HepG2 (cell line): ENCODE results near the gene PPP2R5D. TPM values are rescaled to one million over a fixed set of nuclear protein-coding genes. Genes with fewer than 3 reads are reported as not detected.

ENCODE experiments used
- CBFB ChIP-seq: sonication (generic); formaldehyde crosslinking; IDR thresholded peaks from 2 replicates; pipeline ENCODE4 v1.4.0; 2020; ENCODE audit warnings: missing genetic modification reagents
- CENPBD1 ChIP-seq: sonication (generic); formaldehyde crosslinking; IDR thresholded peaks from 2 replicates; pipeline ENCODE4 v1.8.0; 2022; ENCODE audit warnings: missing genetic modification reagents, low read depth, mild to moderate bottlenecking, borderline replicate concordance
- EP300 ChIP-seq, 3 experiments: sonication (generic) in 1 of 3; formaldehyde crosslinking in 1 of 3; IDR thresholded peaks; 2 replicates each; pipeline versions ENCODE4 v1.5.1 to v1.6.1; 2011 to 2020; ENCODE audit warnings: low read depth in 2 of 3, low read length in 2 of 3, borderline replicate concordance in 1 of 3, improper control_type of control experiment in 1 of 3, mild to moderate bottlenecking in 1 of 3, missing genetic modification reagents in 1 of 3, moderate library complexity in 1 of 3
- MIER3 ChIP-seq: IDR thresholded peaks from 2 replicates; pipeline ENCODE4 v1.6.1; 2016; ENCODE audit warnings: missing compliant biosample characterization, borderline replicate concordance
- MTA3 ChIP-seq: sonication (generic); formaldehyde crosslinking; IDR thresholded peaks from 2 replicates; pipeline ENCODE4 v1.4.0; 2020; ENCODE audit warnings: missing genetic modification reagents
- NAIF1 ChIP-seq: sonication (generic); formaldehyde crosslinking; IDR thresholded peaks from 2 replicates; pipeline ENCODE4 v1.5.0; 2020; ENCODE audit warnings: mild to moderate bottlenecking, missing genetic modification reagents, borderline replicate concordance
- PPARG ChIP-seq: conservative IDR thresholded peaks from 2 replicates; pipeline ENCODE4 v1.6.1; 2016; ENCODE audit warnings: missing biosample characterization, missing genetic modification reagents
- SALL1 ChIP-seq: sonication (generic); formaldehyde crosslinking; IDR thresholded peaks from 2 replicates; pipeline ENCODE4 v1.8.0; 2022; ENCODE audit warnings: mild to moderate bottlenecking, missing genetic modification reagents
- SRSF9 ChIP-seq: fragments of 200-400 bp; formaldehyde crosslinking; IDR thresholded peaks from 2 replicates; pipeline ENCODE4 v1.6.1; 2018; ENCODE audit warnings: borderline replicate concordance, mild to moderate bottlenecking, low read depth, low read length; ENCODE audit not compliant: insufficient read depth, poor library complexity, severe bottlenecking
- ZFP36 ChIP-seq: fragments of 150-350 bp; IDR thresholded peaks from 2 replicates; pipeline ENCODE4 v1.6.1; 2018; ENCODE audit warnings: borderline replicate concordance, low read length, low read depth; ENCODE audit not compliant: partially characterized antibody
- ZFYVE20 ChIP-seq: sonication (generic); formaldehyde crosslinking; IDR thresholded peaks from 2 replicates; pipeline ENCODE4 v1.8.0; 2023; ENCODE audit warnings: low read depth, mild to moderate bottlenecking, moderate library complexity, missing genetic modification reagents, borderline replicate concordance
- ZNF124 ChIP-seq: sonication (generic); formaldehyde crosslinking; IDR thresholded peaks from 2 replicates; pipeline ENCODE4 v1.4.0; 2020; ENCODE audit warnings: missing genetic modification reagents
- ZNF354B ChIP-seq: sonication (generic); formaldehyde crosslinking; IDR thresholded peaks from 2 replicates; pipeline ENCODE4 v1.8.0; 2022; ENCODE audit warnings: mild to moderate bottlenecking, missing genetic modification reagents
- ZNF382 ChIP-seq: sonication (generic); formaldehyde crosslinking; IDR thresholded peaks from 2 replicates; pipeline ENCODE4 v1.5.0; 2020; ENCODE audit warnings: missing genetic modification reagents, mild to moderate bottlenecking, borderline replicate concordance
- ZNF513 ChIP-seq: sonication (generic); formaldehyde crosslinking; conservative IDR thresholded peaks from 2 replicates; pipeline ENCODE4 v1.5.0; 2020; ENCODE audit warnings: missing genetic modification reagents
- ZNF678 ChIP-seq: sonication (generic); formaldehyde crosslinking; IDR thresholded peaks from 2 replicates; pipeline ENCODE4 v1.4.0; 2020; ENCODE audit warnings: mild to moderate bottlenecking, missing genetic modification reagents
- polyA plus RNA-seq, 8 experiments: library from polyadenylated mRNA; depleted of rRNA in 3 of 8; stranded (reverse) in 7 of 8; unstranded in 1 of 8; fragments of >200 nt; fragmentation: Illumina TruSeq in 4 of 8; extraction: Trizol in 4 of 8; gene quantifications; 2 replicates each; pipeline versions ENCODE4 v1.2.1 to v1.2.3, GENCODE V29; 2011 to 2016; ENCODE audit warnings: low read depth in 4 of 8, missing spikeins in 1 of 8, mixed read lengths in 1 of 8; ENCODE audit not compliant: insufficient read depth in 1 of 8
- total RNA-seq, 5 experiments: library from RNA; depleted of rRNA; stranded (reverse); fragments of >200 nt; fragmentation: Illumina TruSeq; extraction: Trizol; gene quantifications; 2 replicates each; pipeline ENCODE4 v1.2.3, GENCODE V29; 2016; ENCODE audit warnings: low read depth in 1 of 5
- TF ChIP-seq, protein P1 (sequence below): sonication (generic); formaldehyde crosslinking; IDR thresholded peaks from 2 replicates; pipeline ENCODE4 v1.5.1; 2020; ENCODE audit warnings: missing genetic modification reagents, mild to moderate bottlenecking, borderline replicate concordance
- TF ChIP-seq, protein P2 (sequence below): sonication (generic); formaldehyde crosslinking; IDR thresholded peaks from 2 replicates; pipeline ENCODE4 v1.9.0; 2021; ENCODE audit warnings: missing genetic modification reagents, borderline replicate concordance
- TF ChIP-seq, protein P3 (sequence below): sonication (generic); formaldehyde crosslinking; IDR thresholded peaks from 2 replicates; pipeline ENCODE4 v1.5.1; 2020; ENCODE audit warnings: missing genetic modification reagents, mild to moderate bottlenecking, borderline replicate concordance

The PPP2R5D gene
- total and polyA plus RNA-seq, 2 of the 13 experiments (the other 11 are each of a cell fraction or from before 2014, with no cell fraction given): 53.7 to 60.4 TPM

DNA sequence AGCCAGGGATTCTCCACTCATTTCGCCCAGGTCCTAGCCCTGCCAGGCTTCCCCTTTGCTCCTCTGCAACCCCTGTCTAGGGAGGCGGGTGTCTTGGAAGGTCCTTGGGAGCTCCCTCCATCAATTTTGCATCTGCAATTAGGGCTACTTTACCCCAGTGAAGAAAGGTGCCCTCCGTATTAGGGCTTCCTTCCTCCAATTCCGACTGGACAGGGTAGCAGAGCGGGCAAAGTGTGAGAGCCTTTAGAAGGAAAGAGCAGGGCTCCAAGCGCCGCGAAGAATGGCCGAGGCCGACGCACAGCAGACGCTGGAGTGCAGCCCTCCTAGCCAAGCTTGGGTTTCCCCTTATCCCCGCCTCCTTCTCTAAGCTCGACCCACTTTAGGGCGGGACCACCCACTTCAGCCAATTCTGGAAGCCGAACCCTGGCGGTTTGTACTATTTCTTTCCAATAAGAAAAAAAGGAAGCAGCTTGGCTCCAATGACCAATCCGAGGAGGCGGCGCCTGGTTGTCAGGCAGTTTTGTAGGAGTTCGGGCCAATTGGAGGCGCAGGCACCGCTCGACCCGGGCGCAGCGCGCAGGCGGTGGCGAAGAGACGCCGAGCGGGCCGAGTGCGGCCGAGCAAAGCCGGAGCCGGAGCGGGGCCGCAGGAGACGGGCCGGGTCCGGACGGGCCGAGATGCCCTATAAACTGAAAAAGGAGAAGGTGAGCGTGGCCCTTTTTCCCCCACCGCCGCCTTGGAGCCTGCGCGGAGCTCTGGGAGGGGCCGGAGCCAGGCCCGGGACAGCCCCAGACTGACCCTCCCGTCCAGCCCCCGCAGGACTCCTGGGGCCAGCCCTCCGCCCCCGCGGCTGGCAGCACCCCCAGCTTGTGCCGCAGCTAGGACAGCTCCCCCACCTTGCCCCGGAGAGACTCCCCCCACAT, at the start of gene PPP2R5D (continued):
- TF ChIP-seq, protein P1, sequence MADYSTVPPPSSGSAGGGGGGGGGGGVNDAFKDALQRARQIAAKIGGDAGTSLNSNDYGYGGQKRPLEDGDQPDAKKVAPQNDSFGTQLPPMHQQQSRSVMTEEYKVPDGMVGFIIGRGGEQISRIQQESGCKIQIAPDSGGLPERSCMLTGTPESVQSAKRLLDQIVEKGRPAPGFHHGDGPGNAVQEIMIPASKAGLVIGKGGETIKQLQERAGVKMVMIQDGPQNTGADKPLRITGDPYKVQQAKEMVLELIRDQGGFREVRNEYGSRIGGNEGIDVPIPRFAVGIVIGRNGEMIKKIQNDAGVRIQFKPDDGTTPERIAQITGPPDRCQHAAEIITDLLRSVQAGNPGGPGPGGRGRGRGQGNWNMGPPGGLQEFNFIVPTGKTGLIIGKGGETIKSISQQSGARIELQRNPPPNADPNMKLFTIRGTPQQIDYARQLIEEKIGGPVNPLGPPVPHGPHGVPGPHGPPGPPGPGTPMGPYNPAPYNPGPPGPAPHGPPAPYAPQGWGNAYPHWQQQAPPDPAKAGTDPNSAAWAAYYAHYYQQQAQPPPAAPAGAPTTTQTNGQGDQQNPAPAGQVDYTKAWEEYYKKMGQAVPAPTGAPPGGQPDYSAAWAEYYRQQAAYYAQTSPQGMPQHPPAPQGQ (CRISPR knock-in tag): no peak
- TF ChIP-seq CBFB (CRISPR knock-in tag) (no peak), ZFYVE20 (CRISPR knock-in tag) (no peak), ZNF382 (CRISPR knock-in tag) (no peak), MTA3 (CRISPR knock-in tag) (no peak), SRSF9 (no peak), NAIF1 (peak; percentile 86), EP300 (IDR thresholded peaks at IDR 0.05; ENCODE audit: low read depth in 2 of 2, low read length in 2 of 2) (no peak), EP300 (CRISPR knock-in tag; IDR thresholded peaks at IDR 0.05; ENCODE audit: borderline replicate concordance) (no peak), SALL1 (CRISPR knock-in tag) (peak; percentile 54), CENPBD1 (CRISPR knock-in tag) (no peak), ZNF513 (no peak), ZFP36 (no peak), ZNF124 (0 out of 2 replicates have a peak, but pooled peaks have one; percentile 23), ZNF678 (CRISPR knock-in tag) (0 out of 2 replicates have a peak, but pooled peaks have one; percentile 14), PPARG (CRISPR knock-in tag) (peak; percentile 33; the same call in 1 of the 2 replicates), ZNF354B (0 out of 2 replicates have a peak, but pooled peaks have one; percentile 58), MIER3 (peak; percentile 70)
- TF ChIP-seq, protein P2, sequence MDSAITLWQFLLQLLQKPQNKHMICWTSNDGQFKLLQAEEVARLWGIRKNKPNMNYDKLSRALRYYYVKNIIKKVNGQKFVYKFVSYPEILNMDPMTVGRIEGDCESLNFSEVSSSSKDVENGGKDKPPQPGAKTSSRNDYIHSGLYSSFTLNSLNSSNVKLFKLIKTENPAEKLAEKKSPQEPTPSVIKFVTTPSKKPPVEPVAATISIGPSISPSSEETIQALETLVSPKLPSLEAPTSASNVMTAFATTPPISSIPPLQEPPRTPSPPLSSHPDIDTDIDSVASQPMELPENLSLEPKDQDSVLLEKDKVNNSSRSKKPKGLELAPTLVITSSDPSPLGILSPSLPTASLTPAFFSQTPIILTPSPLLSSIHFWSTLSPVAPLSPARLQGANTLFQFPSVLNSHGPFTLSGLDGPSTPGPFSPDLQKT (CRISPR knock-in tag): no peak
- TF ChIP-seq, protein P3, sequence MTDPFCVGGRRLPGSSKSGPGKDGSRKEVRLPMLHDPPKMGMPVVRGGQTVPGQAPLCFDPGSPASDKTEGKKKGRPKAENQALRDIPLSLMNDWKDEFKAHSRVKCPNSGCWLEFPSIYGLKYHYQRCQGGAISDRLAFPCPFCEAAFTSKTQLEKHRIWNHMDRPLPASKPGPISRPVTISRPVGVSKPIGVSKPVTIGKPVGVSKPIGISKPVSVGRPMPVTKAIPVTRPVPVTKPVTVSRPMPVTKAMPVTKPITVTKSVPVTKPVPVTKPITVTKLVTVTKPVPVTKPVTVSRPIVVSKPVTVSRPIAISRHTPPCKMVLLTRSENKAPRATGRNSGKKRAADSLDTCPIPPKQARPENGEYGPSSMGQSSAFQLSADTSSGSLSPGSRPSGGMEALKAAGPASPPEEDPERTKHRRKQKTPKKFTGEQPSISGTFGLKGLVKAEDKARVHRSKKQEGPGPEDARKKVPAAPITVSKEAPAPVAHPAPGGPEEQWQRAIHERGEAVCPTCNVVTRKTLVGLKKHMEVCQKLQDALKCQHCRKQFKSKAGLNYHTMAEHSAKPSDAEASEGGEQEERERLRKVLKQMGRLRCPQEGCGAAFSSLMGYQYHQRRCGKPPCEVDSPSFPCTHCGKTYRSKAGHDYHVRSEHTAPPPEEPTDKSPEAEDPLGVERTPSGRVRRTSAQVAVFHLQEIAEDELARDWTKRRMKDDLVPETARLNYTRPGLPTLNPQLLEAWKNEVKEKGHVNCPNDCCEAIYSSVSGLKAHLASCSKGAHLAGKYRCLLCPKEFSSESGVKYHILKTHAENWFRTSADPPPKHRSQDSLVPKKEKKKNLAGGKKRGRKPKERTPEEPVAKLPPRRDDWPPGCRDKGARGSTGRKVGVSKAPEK: no peak
